ENCODE data around the gene BAIAP2.

Gene BAIAP2

DNA sequence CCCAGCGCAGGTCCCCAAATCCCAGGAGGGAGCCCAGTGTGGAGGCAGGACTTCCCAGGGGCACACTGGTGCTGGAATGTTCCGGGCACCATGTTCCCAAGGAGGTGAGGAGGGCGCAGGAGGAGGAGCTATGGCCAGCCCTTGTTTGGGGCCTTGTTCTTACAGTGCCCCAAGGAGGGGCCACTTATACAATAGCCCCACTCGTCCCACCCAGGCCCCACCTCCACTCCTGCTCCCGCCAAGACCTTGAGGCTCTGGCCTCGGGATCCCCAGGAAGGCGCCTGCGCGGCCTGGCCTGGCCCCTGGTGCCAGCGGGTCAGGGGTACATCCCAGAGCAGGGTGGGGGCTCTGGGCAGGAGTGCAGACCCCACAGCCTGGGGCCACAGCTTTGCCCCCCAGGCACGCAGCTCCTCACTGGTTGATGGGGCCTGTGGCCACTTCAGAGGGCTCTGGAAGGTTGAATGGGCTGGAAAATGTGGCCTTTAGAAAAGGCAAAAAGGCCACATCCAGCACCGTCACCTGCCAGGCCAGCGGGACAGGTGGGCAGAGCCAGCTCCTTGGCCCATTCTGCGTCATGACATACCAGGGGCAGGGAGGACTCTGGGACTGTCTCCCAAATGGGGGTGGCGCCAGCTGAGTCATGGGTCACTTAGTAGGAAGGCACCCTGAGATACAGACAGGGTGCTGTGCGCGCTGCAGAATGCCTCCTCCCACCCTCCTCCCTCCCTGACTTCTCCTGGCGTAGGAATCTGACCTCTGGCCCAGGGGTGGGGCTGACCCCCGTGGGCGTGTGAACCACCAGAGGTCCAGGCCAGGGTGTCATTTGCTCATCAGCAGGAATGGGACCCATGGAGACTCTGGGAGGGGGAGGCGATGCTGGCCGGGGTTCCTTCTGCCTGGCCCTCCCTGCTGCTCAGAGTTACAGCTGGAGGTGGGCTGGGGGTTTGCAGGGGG is 98.1 kb downstream of the BAIAP2 start:
- no peak overlapping the region for H3K4me3 ChIP-seq (ENCODE audit: low read depth, low read length)
- no peak for DNase-seq
- H3K27me3 ChIP-seq (replicated peaks) = no peaks in the 10 kb centered on the region
- no peaks in the 10 kb centered on the region for H3K36me3 ChIP-seq (replicated peaks)
- in situ Hi-C loops (cut with HindIII; ENCODE audit: low pct_ligation_motif_present, low sequenced_read_pairs) = loop anchor here (5.0 kb wide), 1 partner anchor 54 kb away; no protein-coding TSS in a partner anchor
- no peak overlapping the region for H3K27ac ChIP-seq
- TF ChIP-seq, protein P1, sequence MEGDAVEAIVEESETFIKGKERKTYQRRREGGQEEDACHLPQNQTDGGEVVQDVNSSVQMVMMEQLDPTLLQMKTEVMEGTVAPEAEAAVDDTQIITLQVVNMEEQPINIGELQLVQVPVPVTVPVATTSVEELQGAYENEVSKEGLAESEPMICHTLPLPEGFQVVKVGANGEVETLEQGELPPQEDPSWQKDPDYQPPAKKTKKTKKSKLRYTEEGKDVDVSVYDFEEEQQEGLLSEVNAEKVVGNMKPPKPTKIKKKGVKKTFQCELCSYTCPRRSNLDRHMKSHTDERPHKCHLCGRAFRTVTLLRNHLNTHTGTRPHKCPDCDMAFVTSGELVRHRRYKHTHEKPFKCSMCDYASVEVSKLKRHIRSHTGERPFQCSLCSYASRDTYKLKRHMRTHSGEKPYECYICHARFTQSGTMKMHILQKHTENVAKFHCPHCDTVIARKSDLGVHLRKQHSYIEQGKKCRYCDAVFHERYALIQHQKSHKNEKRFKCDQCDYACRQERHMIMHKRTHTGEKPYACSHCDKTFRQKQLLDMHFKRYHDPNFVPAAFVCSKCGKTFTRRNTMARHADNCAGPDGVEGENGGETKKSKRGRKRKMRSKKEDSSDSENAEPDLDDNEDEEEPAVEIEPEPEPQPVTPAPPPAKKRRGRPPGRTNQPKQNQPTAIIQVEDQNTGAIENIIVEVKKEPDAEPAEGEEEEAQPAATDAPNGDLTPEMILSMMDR (IDR thresholded peaks at IDR 0.05; ENCODE audit: low read depth, low read length, missing control alignments) = no peak

DNA sequence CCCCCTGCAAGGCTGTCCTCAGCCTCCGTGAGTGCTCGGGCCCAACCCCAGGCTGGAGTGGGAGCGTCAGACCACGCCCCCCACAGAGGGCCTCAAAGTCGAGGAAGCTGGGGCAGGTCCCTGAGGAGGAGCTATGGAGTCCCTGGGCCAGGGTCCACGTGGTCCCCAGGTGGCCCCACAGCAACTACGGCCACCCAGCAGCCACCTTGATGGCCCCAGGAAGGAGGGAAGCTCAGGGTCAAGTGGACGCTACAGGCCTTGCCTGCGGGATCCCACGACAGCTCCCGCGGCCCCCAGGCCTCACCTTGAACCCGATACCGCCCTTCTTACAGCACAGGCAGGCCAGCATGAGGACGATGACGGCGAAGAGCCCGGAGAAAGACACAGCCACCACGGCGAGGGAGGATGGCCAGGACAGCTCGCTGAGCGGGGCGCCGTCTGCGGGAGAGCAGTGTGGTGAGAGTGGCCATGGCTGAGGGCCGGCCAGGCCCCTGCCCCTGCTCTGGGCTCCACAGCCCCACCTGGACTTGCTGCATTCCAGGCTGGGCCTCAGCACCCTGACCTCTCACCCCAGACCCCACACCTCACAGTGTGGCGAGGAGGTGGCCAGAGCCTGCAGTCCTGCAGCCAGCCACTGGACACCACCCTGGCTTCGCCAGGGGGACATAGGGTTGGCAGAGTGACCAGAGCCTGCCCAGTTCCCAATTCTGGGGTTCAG is 99.3 kb downstream of the BAIAP2 start:
- no peak for DNase-seq
- Histone ChIP-seq H3K27me3 (replicated peaks) (no peaks in the 10 kb centered on the region), H3K27ac (no peak overlapping the region), H3K36me3 (replicated peaks) (no peaks in the 10 kb centered on the region), H3K4me3 (ENCODE audit: low read depth, low read length) (no peak overlapping the region)
- TF ChIP-seq, protein P1 (IDR thresholded peaks at IDR 0.05; ENCODE audit: low read depth, low read length, missing control alignments) = no peak
- in situ Hi-C loops (cut with HindIII; ENCODE audit: low pct_ligation_motif_present, low sequenced_read_pairs) = loop anchor here (5.0 kb wide), 1 partner anchor 53 kb away; no protein-coding TSS in a partner anchor

DNA sequence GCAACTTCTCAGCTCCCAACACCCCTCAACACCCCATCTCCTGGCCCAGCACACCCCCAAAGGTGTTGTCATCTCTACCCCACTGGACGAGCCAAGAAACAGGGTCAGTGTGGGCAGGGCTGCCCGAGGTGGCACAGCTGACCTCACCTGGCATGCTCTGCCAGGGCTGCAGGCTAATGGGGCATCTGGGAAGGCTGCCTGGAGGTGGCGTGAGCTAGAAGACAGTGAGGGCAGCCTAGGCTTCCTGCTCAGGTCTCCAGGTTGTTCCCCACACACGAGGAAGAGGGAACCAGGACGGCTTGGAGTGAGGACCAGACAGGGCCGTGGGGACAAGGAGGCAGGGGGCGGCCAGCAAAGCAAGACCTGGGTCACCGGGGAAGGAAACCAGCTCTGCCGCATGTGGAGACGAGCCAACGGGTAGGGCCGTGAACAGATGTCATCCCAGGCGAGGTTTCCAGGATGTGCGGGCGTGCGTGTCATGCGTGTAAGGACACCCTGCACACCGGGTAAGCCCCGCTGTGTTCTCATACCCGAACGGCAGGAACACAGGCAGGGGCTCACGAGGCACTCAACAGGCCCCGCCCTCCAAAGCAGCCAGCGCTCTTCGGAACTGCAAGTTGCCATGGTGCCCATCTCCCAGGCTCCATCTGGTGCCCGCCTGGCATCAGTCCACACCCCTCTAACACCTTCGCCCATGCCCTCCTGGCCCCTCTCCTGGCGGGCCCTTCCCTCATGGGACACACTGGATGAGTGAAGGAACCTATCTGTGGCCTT is 100.7 kb downstream of the BAIAP2 start:
- Histone ChIP-seq H3K4me3 (ENCODE audit: low read depth, low read length) (no peak overlapping the region), H3K27ac (no peak overlapping the region), H3K36me3 (replicated peaks) (no peaks in the 10 kb centered on the region), H3K27me3 (replicated peaks) (no peaks in the 10 kb centered on the region)
- no peak for DNase-seq
- TF ChIP-seq, protein P1 (IDR thresholded peaks at IDR 0.05; ENCODE audit: low read depth, low read length, missing control alignments) = no peak
- in situ Hi-C loops (cut with HindIII; ENCODE audit: low pct_ligation_motif_present, low sequenced_read_pairs) = no loop called here

DNA sequence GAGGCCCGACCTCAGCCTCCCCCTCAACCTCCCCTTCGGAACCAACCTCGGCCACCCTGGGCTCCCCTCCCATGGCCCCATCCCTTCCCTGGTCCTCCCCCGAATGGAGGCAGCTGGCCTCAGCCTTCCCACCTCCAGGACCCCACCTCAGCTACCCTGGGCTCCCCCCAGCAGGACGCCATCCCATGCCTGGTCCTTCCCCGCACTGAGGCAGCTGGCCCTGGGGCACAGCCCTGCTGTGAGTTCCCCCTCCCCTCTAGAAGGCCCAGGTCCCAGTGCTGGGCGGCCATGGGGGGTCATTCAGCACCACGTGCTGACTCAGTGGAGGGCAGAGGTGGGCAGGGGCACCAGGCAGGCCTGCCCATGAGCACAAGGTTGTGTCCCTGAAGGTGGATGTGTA is 101.4 kb downstream of the BAIAP2 start:
- Histone ChIP-seq H3K36me3 (replicated peaks) (no peaks in the 10 kb centered on the region), H3K4me3 (ENCODE audit: low read depth, low read length) (no peak overlapping the region), H3K27ac (no peak overlapping the region), H3K27me3 (replicated peaks) (no peaks in the 10 kb centered on the region)
- no peak for DNase-seq
- TF ChIP-seq, protein P1 (IDR thresholded peaks at IDR 0.05; ENCODE audit: low read depth, low read length, missing control alignments) = no peak
- in situ Hi-C loops (cut with HindIII; ENCODE audit: low pct_ligation_motif_present, low sequenced_read_pairs) = no loop called here

DNA sequence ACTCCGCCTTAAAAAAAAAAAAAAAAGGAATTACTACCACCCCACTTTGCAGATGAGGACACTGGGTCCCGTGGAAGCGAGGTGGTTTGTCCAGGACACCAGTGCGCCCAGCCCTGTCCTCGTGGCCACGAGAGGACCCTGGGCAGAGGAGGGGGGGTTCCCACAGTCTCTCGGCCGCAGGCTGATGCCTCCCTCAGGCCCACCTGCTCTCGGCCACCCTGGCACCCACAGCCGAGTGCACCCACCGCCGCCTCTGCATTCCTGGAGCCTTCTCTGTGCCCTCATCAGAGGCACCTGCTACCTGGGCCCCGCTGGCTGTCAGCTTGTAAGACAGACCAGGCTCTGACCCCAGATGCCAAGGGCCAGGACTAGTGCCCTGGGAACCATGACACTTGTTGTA is 102.3 kb downstream of the BAIAP2 start:
- DNase-seq = no peak
- Histone ChIP-seq H3K4me3 (ENCODE audit: low read depth, low read length) (no peak overlapping the region), H3K27ac (no peak overlapping the region), H3K27me3 (replicated peaks) (no peaks in the 10 kb centered on the region), H3K36me3 (replicated peaks) (no peaks in the 10 kb centered on the region)
- in situ Hi-C loops (cut with HindIII; ENCODE audit: low pct_ligation_motif_present, low sequenced_read_pairs) = no loop called here
- TF ChIP-seq, protein P1 (IDR thresholded peaks at IDR 0.05; ENCODE audit: low read depth, low read length, missing control alignments) = no peak

Data from brain microvascular endothelial cell (primary cell).